RWPE2 (cell line): ENCODE data around the gene SLC46A2.

Source experiments
- ATAC-seq: fragments of 200-7000 bp; cut with Tn5 transposase; 3 replicates; pipeline ENCODE4 v1.9.1; 2021; ENCODE audit warnings: low read depth
- DNase-seq: peaks from one replicate; pipeline ENCODE4 v3.0.0-alpha.2; 2020; ENCODE audit warnings: low spot score
- H3K27ac ChIP-seq: fragments of 450-650 bp; 2 replicates; pipeline ENCODE4 v1.5.1; 2017; ENCODE audit warnings: mild to moderate bottlenecking; ENCODE audit not compliant: poor library complexity, severe bottlenecking
- H3K27me3 ChIP-seq: fragments of 250-450 bp; sonication (Bioruptor Pico); 2 replicates; pipeline ENCODE4 v1.5.1; 2021; ENCODE audit warnings: mild to moderate bottlenecking, moderate library complexity; ENCODE audit not compliant: insufficient read depth, poor library complexity, severe bottlenecking
- H3K36me3 ChIP-seq: fragments of 250-450 bp; sonication (Bioruptor Pico); 2 replicates; pipeline ENCODE4 v1.5.1; 2020; ENCODE audit warnings: low read depth, mild to moderate bottlenecking, moderate library complexity
- H3K4me1 ChIP-seq: fragments of 250-450 bp; sonication (Bioruptor Pico); 2 replicates; pipeline ENCODE4 v1.5.1; 2021; ENCODE audit warnings: mild to moderate bottlenecking, moderate library complexity; ENCODE audit not compliant: insufficient read depth, poor library complexity, severe bottlenecking
- H3K4me3 ChIP-seq: fragments of 250-450 bp; sonication (Bioruptor Pico); 2 replicates; pipeline ENCODE4 v1.5.1; 2021; ENCODE audit warnings: mild to moderate bottlenecking, moderate library complexity; ENCODE audit not compliant: severe bottlenecking
- H3K9me3 ChIP-seq: fragments of 250-450 bp; sonication (Bioruptor Pico); 2 replicates; pipeline ENCODE4 v1.5.1; 2021; ENCODE audit warnings: mild to moderate bottlenecking, moderate library complexity; ENCODE audit not compliant: severe bottlenecking
- TF ChIP-seq, protein P1 (sequence below): fragments of 450-650 bp; IDR thresholded peaks from one replicate; pipeline ENCODE4 v1.5.1; 2017; ENCODE audit warnings: mild to moderate bottlenecking, moderate library complexity; ENCODE audit not compliant: poor library complexity, severe bottlenecking

Gene SLC46A2

DNA sequence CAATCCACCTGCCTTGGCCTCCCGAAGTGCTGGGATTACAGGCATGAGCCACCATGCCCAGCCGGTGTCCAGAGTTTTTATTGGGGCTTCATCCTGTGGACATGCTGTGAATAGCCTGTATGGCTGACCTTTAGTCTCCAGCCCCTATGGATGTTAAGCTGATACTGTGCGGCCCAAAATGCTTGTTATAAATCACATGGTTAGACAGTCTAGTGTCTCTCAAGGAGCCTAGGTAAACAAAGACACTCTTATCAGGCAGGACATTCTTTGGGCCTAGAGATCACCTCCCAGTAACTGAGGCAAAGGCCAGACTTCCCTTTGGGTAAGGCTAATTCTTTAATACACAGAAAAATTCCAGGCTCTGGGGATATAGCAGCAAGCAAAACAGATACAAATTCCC is 22.0 kb upstream of the SLC46A2 start:
- no peaks in the 10 kb centered on the region for H3K4me1 ChIP-seq
- ATAC-seq, result no peak
- H3K27ac ChIP-seq, result no peak overlapping the region
- H3K36me3 ChIP-seq, result no peaks in the 10 kb centered on the region
- H3K9me3 ChIP-seq, result no peaks in the 10 kb centered on the region
- TF ChIP-seq, protein P1, sequence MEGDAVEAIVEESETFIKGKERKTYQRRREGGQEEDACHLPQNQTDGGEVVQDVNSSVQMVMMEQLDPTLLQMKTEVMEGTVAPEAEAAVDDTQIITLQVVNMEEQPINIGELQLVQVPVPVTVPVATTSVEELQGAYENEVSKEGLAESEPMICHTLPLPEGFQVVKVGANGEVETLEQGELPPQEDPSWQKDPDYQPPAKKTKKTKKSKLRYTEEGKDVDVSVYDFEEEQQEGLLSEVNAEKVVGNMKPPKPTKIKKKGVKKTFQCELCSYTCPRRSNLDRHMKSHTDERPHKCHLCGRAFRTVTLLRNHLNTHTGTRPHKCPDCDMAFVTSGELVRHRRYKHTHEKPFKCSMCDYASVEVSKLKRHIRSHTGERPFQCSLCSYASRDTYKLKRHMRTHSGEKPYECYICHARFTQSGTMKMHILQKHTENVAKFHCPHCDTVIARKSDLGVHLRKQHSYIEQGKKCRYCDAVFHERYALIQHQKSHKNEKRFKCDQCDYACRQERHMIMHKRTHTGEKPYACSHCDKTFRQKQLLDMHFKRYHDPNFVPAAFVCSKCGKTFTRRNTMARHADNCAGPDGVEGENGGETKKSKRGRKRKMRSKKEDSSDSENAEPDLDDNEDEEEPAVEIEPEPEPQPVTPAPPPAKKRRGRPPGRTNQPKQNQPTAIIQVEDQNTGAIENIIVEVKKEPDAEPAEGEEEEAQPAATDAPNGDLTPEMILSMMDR, result no peak
- no peak for DNase-seq
- no peak overlapping the region for H3K4me3 ChIP-seq
- peaks cover 4% of the 10 kb centered on the region for H3K27me3 ChIP-seq

DNA sequence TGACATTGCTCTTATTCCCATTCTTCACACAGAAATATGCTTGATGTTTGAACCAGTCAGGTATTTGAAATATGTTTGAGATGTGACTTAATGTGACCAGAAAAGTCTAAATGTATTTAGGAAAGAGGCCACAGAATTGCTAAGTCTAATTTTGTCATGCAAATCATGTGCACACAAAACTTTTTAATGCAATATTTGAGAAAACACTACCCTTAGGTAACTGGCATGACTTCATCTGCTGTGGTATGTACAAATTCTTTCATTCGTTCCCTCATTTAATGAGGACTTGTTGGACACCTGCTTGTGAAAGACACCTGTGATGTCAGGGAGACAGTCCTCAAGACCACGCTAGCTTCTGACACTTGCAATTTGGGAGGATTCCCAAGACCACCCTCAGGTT is 21.1 kb upstream of the SLC46A2 start:
- no peak for DNase-seq
- TF ChIP-seq, protein P1, result no peak
- no peaks in the 10 kb centered on the region for H3K36me3 ChIP-seq
- no peak overlapping the region for H3K27ac ChIP-seq
- no peaks in the 10 kb centered on the region for H3K9me3 ChIP-seq
- no peaks in the 10 kb centered on the region for H3K4me1 ChIP-seq
- ATAC-seq, result no peak
- H3K4me3 ChIP-seq, result no peak overlapping the region
- peaks cover 4% of the 10 kb centered on the region for H3K27me3 ChIP-seq

DNA sequence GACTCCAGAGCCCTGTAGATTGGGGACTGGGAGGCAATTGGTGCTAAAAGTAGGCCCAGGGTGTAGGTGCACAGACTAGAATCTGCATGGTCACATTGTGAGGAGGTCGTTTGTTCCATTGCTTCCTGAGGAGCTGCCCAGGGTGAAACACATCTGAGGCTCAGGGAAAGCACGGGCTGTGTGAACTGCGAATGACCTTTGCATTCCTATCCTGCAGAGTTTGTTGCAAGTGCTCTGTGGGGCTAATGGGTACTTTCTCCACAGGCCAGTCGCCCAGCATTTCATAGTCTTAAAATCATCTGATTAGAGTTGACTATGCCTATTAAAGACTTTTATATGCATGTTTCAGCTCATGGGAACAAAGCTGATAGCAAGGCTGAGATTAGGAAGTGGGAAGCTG is 14.4 kb upstream of the SLC46A2 start:
- Histone ChIP-seq H3K36me3 (no peaks in the 10 kb centered on the region), H3K4me1 (no peaks in the 10 kb centered on the region), H3K27ac (no peak overlapping the region), H3K9me3 (no peaks in the 10 kb centered on the region), H3K27me3 (no peaks in the 10 kb centered on the region), H3K4me3 (no peak overlapping the region)
- TF ChIP-seq, protein P1, result no peak
- no peak for ATAC-seq
- DNase-seq, result no peak

DNA sequence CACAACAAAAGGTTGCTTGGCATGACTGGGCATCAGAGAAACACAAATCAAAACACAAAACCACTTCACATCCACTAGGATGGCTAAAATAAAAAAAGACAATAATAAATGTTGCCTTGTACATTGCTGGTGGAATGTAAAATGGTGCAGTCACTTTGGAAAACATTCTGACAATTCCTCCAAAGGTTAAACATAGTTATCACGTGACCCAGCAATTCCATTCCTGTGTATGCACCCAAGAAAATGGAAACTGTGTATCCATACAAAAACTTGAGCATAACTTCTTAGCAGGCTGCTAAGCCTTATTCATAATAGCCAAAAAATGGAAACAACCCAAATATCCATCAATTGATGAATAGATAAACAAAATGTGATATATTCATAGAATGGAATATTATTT is 10.2 kb upstream of the SLC46A2 start:
- no peaks in the 10 kb centered on the region for H3K9me3 ChIP-seq

DNA sequence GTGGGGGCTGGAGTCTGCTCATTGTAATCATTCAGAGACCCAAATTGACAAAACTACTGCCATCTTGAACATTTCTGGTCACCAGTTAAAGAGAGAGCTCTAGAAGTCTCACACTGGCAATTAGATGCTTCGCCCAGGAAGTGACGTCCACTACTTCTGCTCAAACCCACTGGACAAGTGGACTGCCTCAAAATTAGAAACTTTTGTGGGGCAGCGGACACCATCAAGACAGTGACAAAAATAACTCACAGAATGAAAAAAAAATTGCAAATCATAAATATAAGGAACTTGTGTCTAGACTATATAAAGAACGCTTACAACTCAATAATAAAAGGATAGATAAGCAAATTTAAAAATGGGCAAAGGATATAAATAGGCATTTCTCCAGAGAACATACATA is 9.8 kb upstream of the SLC46A2 start:
- Histone ChIP-seq H3K4me3 (no peak overlapping the region), H3K9me3 (no peaks in the 10 kb centered on the region), H3K27ac (no peak overlapping the region), H3K36me3 (no peaks in the 10 kb centered on the region), H3K4me1 (no peaks in the 10 kb centered on the region), H3K27me3 (no peaks in the 10 kb centered on the region)
- DNase-seq, result no peak
- ATAC-seq, result no peak
- TF ChIP-seq, protein P1, result no peak

More for the DNA sequence above, 10.2 kb upstream of the SLC46A2 start:
- TF ChIP-seq, protein P1, result no peak
- Histone ChIP-seq H3K36me3 (no peaks in the 10 kb centered on the region), H3K4me3 (no peak overlapping the region), H3K27ac (no peak overlapping the region), H3K4me1 (no peaks in the 10 kb centered on the region), H3K27me3 (no peaks in the 10 kb centered on the region)
- ATAC-seq, result no peak
- DNase-seq, result no peak
